Naive thymus-derived CD4-positive, alpha-beta T cell (primary cell): Measurements from ENCODE around the gene PFDN1. TPM values are rescaled to one million over a fixed set of nuclear protein-coding genes. Genes with fewer than 3 reads are reported as not detected.

Source experiments
- ATAC-seq: fragments of 150-1000 bp; cut with Tn5 transposase; 2 replicates; pipeline ENCODE4 v1.10.0; 2021; ENCODE audit warnings: mild to moderate bottlenecking, moderate library complexity
- CTCF ChIA-PET: fragments of 350-600 bp; sonication (Branson Sonifier 250); formaldehyde crosslinking; loops from one replicate; lab custom pipeline; 2021; ENCODE audit warnings: antibody characterized with exemption; lab: Charles Lee
- POLR2A ChIA-PET: fragments of 350-600 bp; sonication (Branson Sonifier 250); formaldehyde crosslinking; loops from one replicate; lab custom pipeline; 2021; ENCODE audit warnings: antibody characterized with exemption, inconsistent platforms; lab: Charles Lee
- DNase-seq, 9 donors: peaks; one replicate each; pipeline versions ENCODE4 v3.0.0 to v3.0.0-alpha.2; 2020 to 2022; ENCODE audit warnings: mixed read lengths in 1 of 9
- H3K27ac ChIP-seq: one replicate; pipeline ENCODE4 v1.7.0; 2013; ENCODE audit warnings: mild to moderate bottlenecking, low read depth, low read length, moderate library complexity
- H3K27me3 ChIP-seq, 2 donors: one replicate each; pipeline ENCODE4 v1.7.0; 2013; ENCODE audit warnings: low read length in 2 of 2, mild to moderate bottlenecking in 2 of 2, moderate library complexity in 2 of 2; ENCODE audit not compliant: control insufficient read depth in 2 of 2, insufficient read depth in 2 of 2
- H3K36me3 ChIP-seq, 3 experiments: 1 replicate in 2 of 3; 2 replicates in 1 of 3; pipeline ENCODE4 v1.7.0; 2013; ENCODE audit warnings: low read length in 3 of 3, mild to moderate bottlenecking in 3 of 3, moderate library complexity in 1 of 3; ENCODE audit not compliant: insufficient read depth in 3 of 3, control insufficient read depth in 2 of 3
- H3K4me1 ChIP-seq, 2 donors: one replicate each; pipeline ENCODE4 v1.7.0; 2013; ENCODE audit warnings: low read length in 2 of 2, mild to moderate bottlenecking in 2 of 2, moderate library complexity in 1 of 2; ENCODE audit not compliant: control insufficient read depth in 2 of 2, insufficient read depth in 2 of 2
- H3K4me3 ChIP-seq: 2 replicates; pipeline ENCODE4 v1.7.0; 2013; ENCODE audit warnings: mild to moderate bottlenecking, low read length
- H3K9me3 ChIP-seq, 3 experiments: 1 replicate in 2 of 3; 2 replicates in 1 of 3; pipeline ENCODE4 v1.7.0; 2013; ENCODE audit warnings: low read length in 3 of 3; ENCODE audit not compliant: control insufficient read depth in 2 of 3
- H3K27ac Mint-ChIP-seq, 9 donors: one replicate each; pipeline ENCODE4 v1.8.0; 2020 to 2022; ENCODE audit warnings: mixed read lengths in 9 of 9, mild to moderate bottlenecking in 8 of 9, moderate library complexity in 5 of 9, inconsistent platforms in 2 of 9
- H3K27me3 Mint-ChIP-seq, 5 donors: one replicate each; pipeline ENCODE4 v1.8.0; 2021 to 2022; ENCODE audit warnings: mixed read lengths in 5 of 5, mild to moderate bottlenecking in 1 of 5
- H3K36me3 Mint-ChIP-seq, 5 donors: one replicate each; pipeline ENCODE4 v1.8.0; 2020 to 2022; ENCODE audit warnings: mixed read lengths in 5 of 5, mild to moderate bottlenecking in 3 of 5, inconsistent platforms in 1 of 5
- H3K4me1 Mint-ChIP-seq, 7 donors: one replicate each; pipeline ENCODE4 v1.8.0; 2020 to 2022; ENCODE audit warnings: mixed read lengths in 7 of 7, mild to moderate bottlenecking in 3 of 7, inconsistent platforms in 1 of 7
- H3K4me3 Mint-ChIP-seq, 10 donors: one replicate each; pipeline ENCODE4 v1.8.0; 2020 to 2022; ENCODE audit warnings: mild to moderate bottlenecking in 10 of 10, mixed read lengths in 10 of 10, moderate library complexity in 6 of 10, inconsistent platforms in 2 of 10
- H3K9me3 Mint-ChIP-seq, 11 donors: one replicate each; pipeline ENCODE4 v1.8.0; 2020 to 2022; ENCODE audit warnings: mixed read lengths in 11 of 11, mild to moderate bottlenecking in 4 of 11, inconsistent platforms in 1 of 11, moderate library complexity in 1 of 11
- intact Hi-C, 2 donors: fragments of 100-400 bp; cut with micrococcal nuclease; formaldehyde crosslinking; loops; one replicate each; pipeline ENCODE4 v1.15.1; 2023
- polyA plus RNA-seq, 2 donors: library from polyadenylated mRNA; unstranded; fragments of 300-500 nt; fragmentation: Illumina TruSeq; gene quantifications; one replicate each; pipeline ENCODE4 v1.2.3, GENCODE V29; 2021
- total RNA-seq, 6 experiments: library from RNA in 5 of 6; stranded (reverse) in 5 of 6; gene quantifications; 1 replicate in 5 of 6; 2 replicates in 1 of 6; pipeline ENCODE4 v1.2.3 and lab custom pipeline; 2021 to 2026

Gene PFDN1
- total and polyA plus RNA-seq, 7 experiments from 2014 or later, result 24.8 to 139 (median 37.2) TPM

DNA sequence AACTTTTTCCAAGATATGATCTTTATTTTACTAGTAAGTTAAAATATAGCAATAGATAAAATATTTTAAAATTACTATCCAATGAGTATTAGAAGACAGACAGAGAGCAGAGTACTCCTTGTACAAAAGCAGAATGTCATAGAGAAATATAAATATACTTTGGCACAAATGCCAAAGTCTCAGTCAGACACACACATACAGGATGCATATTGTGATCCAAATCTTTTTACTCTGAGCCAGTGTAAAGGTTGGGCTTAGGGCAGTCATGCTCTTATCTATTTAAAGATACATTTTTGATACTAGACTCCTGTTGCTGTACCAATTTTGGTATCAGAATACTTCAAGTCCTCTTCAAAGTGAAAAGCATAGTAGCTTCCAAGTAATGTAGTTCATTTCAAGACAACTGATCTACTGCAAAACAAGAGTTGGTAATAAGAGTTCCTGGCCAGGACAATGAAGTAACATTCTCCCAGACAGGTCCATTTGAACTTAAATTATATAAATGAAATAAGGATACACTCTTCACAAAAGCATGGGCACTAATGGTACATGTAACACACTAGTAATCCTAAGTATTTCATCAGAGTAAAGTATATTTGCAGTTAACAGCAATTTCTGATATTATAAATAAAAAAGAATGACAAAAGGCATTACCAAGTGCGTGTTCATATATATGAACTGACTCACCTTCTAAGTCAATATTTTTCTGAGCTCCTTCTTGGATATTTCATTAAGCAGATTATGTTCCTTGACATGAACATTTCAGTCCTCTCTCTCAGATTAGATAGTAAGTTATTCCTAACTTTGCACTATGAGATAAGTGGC is 10.5 kb downstream of the PFDN1 start:
- Mint-ChIP-seq H3K4me1 (peaks cover 43 to 81% (median 76%) of the 10 kb centered on the region in 7 donors), H3K4me3 (peak overlapping the region in 8 of 10 donors; percentile 1 to 54 (median 38)), H3K27me3 (no peaks in the 10 kb centered on the region), H3K36me3 (peaks cover 0 to 31% (median 19%) of the 10 kb centered on the region in 5 donors), H3K27ac (peak overlapping the region in 5 of 9 donors; percentile 26 to 78 (median 72)), H3K9me3 (no peaks in the 10 kb centered on the region)
- ChIA-PET POLR2A (interaction anchor here (1.1 to 1.8 kb wide), 2 partner anchors 10 to 109 kb away, joined by 3 to 5 read pairs; partner anchors contain the start of gene ANKHD1), CTCF (interaction anchor here (0.6 to 0.9 kb wide), 4 partner anchors 48 to 1467 kb away, joined by 3 to 4 read pairs (median 4); no protein-coding TSS in a partner anchor)
- no peak for DNase-seq
- ATAC-seq, result no peak
- Histone ChIP-seq H3K36me3 (no peaks in the 10 kb centered on the region), H3K27me3 (no peaks in the 10 kb centered on the region), H3K9me3 (no peaks in the 10 kb centered on the region), H3K27ac (no peak overlapping the region), H3K4me1 (peaks cover 0 to 13% of the 10 kb centered on the region in 2 donors), H3K4me3 (no peak overlapping the region)
- intact Hi-C loops, result loop anchor here in 1 of 2 donors (2.0 kb wide), 1 partner anchor 64 kb away; no protein-coding TSS in a partner anchor

DNA sequence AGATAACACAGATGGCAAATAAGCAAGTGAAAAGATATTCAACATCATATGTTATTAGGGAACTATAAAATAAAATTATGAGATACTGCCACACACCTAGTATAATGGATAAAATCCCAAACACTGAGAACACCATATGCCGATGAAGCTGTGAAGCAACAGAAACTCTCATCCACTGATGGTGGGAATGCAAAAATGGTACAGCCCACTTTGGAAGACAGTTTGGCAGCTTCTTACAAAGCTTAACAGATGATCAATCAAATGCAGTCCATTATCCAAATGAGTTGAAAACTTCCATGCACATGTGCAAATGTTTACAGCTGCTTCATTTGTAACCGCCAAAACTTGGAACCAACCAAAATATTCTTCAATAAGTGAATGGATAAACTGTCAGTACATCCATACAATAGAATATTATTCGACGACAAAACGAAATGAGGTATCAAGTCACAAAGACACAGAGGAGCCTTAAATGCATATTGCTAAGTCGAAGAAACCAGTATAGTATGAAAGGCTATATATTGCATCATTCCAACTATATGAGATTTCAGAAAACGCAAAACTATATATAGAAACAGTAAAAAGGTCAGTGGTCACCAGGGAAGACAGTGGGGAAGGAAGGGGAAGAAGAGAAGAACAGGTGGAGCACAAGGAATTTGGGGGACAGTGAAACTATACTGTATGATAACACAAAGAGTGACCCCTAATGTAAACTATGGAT is 14.9 kb downstream of the PFDN1 start:
- intact Hi-C loops, result no loop called here

DNA sequence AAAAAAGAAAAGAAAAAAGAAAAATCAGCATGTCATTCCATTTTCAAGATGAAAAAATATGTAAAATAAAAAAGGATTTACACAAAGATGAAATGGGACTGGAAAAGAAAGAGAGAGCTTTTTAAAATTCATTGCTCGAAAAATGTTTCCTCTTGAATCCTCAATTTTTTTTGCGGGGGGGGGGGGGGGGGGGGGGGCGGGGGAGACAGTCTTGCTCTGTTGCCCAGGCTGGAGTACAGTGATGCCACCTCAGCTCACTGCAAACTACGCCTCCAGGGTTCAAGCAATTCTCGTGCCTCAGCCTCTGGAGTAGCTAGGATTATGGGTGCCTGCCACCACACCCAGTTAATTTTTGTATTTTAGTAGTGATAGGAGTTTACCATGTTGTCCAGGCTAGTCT is 16.5 kb downstream of the PFDN1 start:
- intact Hi-C loops, result no loop called here
- Histone ChIP-seq H3K36me3 (no peaks in the 10 kb centered on the region), H3K4me3 (no peak overlapping the region), H3K9me3 (no peaks in the 10 kb centered on the region), H3K27ac (no peak overlapping the region), H3K27me3 (no peaks in the 10 kb centered on the region), H3K4me1 (no peaks in the 10 kb centered on the region)
- Mint-ChIP-seq H3K4me3 (no peak overlapping the region), H3K36me3 (peaks cover 0 to 32% (median 17%) of the 10 kb centered on the region in 5 donors), H3K27ac (no peak overlapping the region), H3K4me1 (peaks cover 22 to 48% (median 40%) of the 10 kb centered on the region in 7 donors), H3K9me3 (no peaks in the 10 kb centered on the region), H3K27me3 (no peaks in the 10 kb centered on the region)
- POLR2A ChIA-PET, result no interaction called here
- CTCF ChIA-PET, result no interaction called here
- no peak for ATAC-seq
- no peak for DNase-seq

More for the DNA sequence above, 14.9 kb downstream of the PFDN1 start:
- no peaks in the 10 kb centered on the region for H3K36me3 ChIP-seq
- ChIA-PET POLR2A (no interaction called here), CTCF (no interaction called here)
- H3K4me1 Mint-ChIP-seq, result peaks cover 27 to 56% (median 48%) of the 10 kb centered on the region in 7 donors
- no peaks in the 10 kb centered on the region for H3K9me3 Mint-ChIP-seq
- peaks cover 0 to 34% (median 19%) of the 10 kb centered on the region in 5 donors for H3K36me3 Mint-ChIP-seq
- H3K4me3 ChIP-seq, result no peak overlapping the region
- H3K27ac ChIP-seq, result no peak overlapping the region
- peaks cover 0 to 5% of the 10 kb centered on the region in 2 donors for H3K4me1 ChIP-seq
- H3K9me3 ChIP-seq, result no peaks in the 10 kb centered on the region
- H3K27me3 Mint-ChIP-seq, result no peaks in the 10 kb centered on the region
- ATAC-seq, result no peak
- H3K27ac Mint-ChIP-seq, result peak overlapping the region in 1 of 9 donors; percentile 1
- no peak for DNase-seq
- H3K27me3 ChIP-seq, result no peaks in the 10 kb centered on the region
- H3K4me3 Mint-ChIP-seq, result no peak overlapping the region

DNA sequence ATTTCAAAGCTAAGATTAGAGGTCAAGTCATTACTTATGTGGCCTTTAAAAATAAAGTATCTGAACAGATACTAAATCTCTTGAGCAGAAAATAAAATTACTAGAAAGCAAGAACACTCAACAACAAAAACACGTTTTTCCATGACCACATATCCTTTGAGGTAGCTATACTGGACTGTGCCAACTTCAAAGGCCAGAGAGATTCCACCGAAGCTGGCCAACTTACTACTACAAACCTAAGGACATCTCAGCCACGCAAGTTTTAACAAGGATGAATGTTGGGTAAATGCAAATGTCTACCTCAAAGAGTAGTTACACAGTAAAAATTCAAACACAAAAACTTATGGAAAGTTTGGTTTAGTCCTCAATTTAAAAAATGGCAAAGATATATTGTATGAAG is 18.9 kb downstream of the PFDN1 start:
- Mint-ChIP-seq H3K36me3 (peaks cover 0 to 18% (median 5%) of the 10 kb centered on the region in 5 donors), H3K4me3 (no peak overlapping the region), H3K27me3 (no peaks in the 10 kb centered on the region), H3K4me1 (peaks cover 12 to 30% (median 24%) of the 10 kb centered on the region in 7 donors), H3K9me3 (no peaks in the 10 kb centered on the region), H3K27ac (no peak overlapping the region)
- intact Hi-C loops, result no loop called here
- Histone ChIP-seq H3K4me3 (no peak overlapping the region), H3K36me3 (no peaks in the 10 kb centered on the region), H3K27ac (no peak overlapping the region), H3K4me1 (no peaks in the 10 kb centered on the region), H3K27me3 (no peaks in the 10 kb centered on the region), H3K9me3 (no peaks in the 10 kb centered on the region)
- CTCF ChIA-PET, result interaction anchor here (0.6 kb wide), 1 partner anchor 9 kb away, joined by 5 read pairs; no protein-coding TSS in a partner anchor
- POLR2A ChIA-PET, result interaction anchor here (0.7 kb wide), 1 partner anchor 15 kb away, joined by 3 read pairs; no protein-coding TSS in a partner anchor
- DNase-seq, result no peak
- no peak for ATAC-seq

DNA sequence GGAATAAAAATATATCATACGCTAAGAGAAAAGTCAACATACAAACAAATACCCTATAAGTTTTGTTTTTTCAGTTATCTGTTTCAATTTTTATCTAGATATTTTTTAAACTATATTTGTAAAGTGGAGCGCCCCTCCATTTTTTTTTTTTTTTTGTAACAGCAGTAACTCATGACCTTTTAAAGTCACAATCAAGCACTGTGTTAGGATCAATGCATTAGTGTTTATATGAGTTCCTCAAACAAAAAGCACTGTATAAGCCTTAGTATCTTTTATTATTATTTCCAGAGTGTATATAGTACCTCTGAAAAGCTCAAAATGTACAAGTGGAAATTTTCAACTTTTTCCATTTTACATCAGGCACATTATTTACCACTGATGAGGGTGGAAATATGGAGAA is 20.6 kb downstream of the PFDN1 start:
- intact Hi-C loops, result no loop called here
- ChIA-PET CTCF (interaction anchor here (0.7 kb wide), 1 partner anchor 1390 kb away, joined by 5 read pairs; no protein-coding TSS in a partner anchor), POLR2A (interaction anchor here (1.0 kb wide), 1 partner anchor 40 kb away, joined by 3 read pairs; no protein-coding TSS in a partner anchor)
- peaks cover 0 to 2% (median 0%) of the 10 kb centered on the region in 11 donors for H3K9me3 Mint-ChIP-seq
- H3K27me3 Mint-ChIP-seq, result no peaks in the 10 kb centered on the region
- no peaks in the 10 kb centered on the region for H3K9me3 ChIP-seq
- peaks cover 0 to 24% (median 9%) of the 10 kb centered on the region in 5 donors for H3K36me3 Mint-ChIP-seq
- H3K27ac ChIP-seq, result no peak overlapping the region
- no peak overlapping the region for H3K27ac Mint-ChIP-seq
- H3K27me3 ChIP-seq, result no peaks in the 10 kb centered on the region
- H3K4me3 Mint-ChIP-seq, result no peak overlapping the region
- H3K4me3 ChIP-seq, result no peak overlapping the region
- no peak for ATAC-seq
- no peak for DNase-seq
- H3K36me3 ChIP-seq, result no peaks in the 10 kb centered on the region
- peaks cover 10 to 30% (median 12%) of the 10 kb centered on the region in 7 donors for H3K4me1 Mint-ChIP-seq
- no peaks in the 10 kb centered on the region for H3K4me1 ChIP-seq

DNA sequence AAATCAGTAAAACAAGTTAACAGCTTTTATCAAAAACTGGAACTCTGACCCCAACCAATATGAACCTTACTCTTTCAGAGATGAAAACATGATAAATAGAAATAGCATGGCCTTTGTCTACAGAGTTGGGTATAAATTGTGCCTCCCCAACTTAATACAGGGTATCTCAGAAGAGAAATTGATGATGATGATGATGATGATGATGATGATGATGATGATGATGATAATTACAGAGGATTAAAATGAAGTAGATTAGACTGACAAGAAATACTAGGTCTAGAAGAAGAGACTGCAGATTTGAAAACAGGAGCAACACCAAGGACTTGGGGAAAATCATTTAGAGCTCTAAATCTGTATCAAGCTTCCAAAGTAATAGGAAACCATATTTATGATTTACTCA is 27.1 kb downstream of the PFDN1 start:
- H3K27ac ChIP-seq, result no peak overlapping the region
- H3K4me3 ChIP-seq, result no peak overlapping the region
- POLR2A ChIA-PET, result interaction anchor here (1.5 kb wide), 1 partner anchor 8 kb away, joined by 5 read pairs; no protein-coding TSS in a partner anchor
- Mint-ChIP-seq H3K27me3 (no peaks in the 10 kb centered on the region), H3K27ac (no peak overlapping the region), H3K4me3 (no peak overlapping the region), H3K9me3 (peaks cover 0 to 2% (median 0%) of the 10 kb centered on the region in 11 donors), H3K4me1 (peaks cover 8 to 18% (median 12%) of the 10 kb centered on the region in 7 donors), H3K36me3 (peaks cover 4 to 40% (median 26%) of the 10 kb centered on the region in 5 donors)
- DNase-seq, result no peak
- CTCF ChIA-PET, result interaction anchor here (0.6 kb wide), 1 partner anchor 505 kb away, joined by 4 read pairs; no protein-coding TSS in a partner anchor
- no peaks in the 10 kb centered on the region for H3K27me3 ChIP-seq
- H3K9me3 ChIP-seq, result no peaks in the 10 kb centered on the region
- no peaks in the 10 kb centered on the region for H3K4me1 ChIP-seq
- H3K36me3 ChIP-seq, result no peaks in the 10 kb centered on the region
- no peak for ATAC-seq
- intact Hi-C loops, result no loop called here
